HepG2 (cell line): ENCODE data around the gene PPP2R2C. TPM values are rescaled to one million over a fixed set of nuclear protein-coding genes. Genes with fewer than 3 reads are reported as not detected.

Source experiments
- CERS6 ChIP-seq: sonication (generic); formaldehyde crosslinking; IDR thresholded peaks from 2 replicates; pipeline ENCODE4 v1.5.0; 2020; ENCODE audit warnings: missing genetic modification reagents
- CHD2 ChIP-seq: IDR thresholded peaks from 2 replicates; pipeline ENCODE4 v1.6.1; 2011; ENCODE audit warnings: low read depth, low read length, improper control_type of control experiment
- DRAP1 ChIP-seq: IDR thresholded peaks from 2 replicates; pipeline ENCODE4 v1.6.1; 2016; ENCODE audit warnings: missing genetic modification reagents, missing compliant biosample characterization
- ETV5 ChIP-seq: IDR thresholded peaks from 2 replicates; pipeline ENCODE4 v1.6.1; 2018; ENCODE audit warnings: missing biosample characterization, missing genetic modification reagents, inconsistent platforms, borderline replicate concordance
- FIP1L1 ChIP-seq: fragments of 200-400 bp; formaldehyde crosslinking; IDR thresholded peaks from 2 replicates; pipeline ENCODE4 v1.6.1; 2018; ENCODE audit warnings: low read depth, mild to moderate bottlenecking, low read length, moderate library complexity, borderline replicate concordance; ENCODE audit not compliant: insufficient read depth
- KDM6A ChIP-seq: IDR thresholded peaks from 2 replicates; pipeline ENCODE4 v1.6.1; 2016; ENCODE audit warnings: low read depth
- NCOA2 ChIP-seq: sonication (generic); formaldehyde crosslinking; IDR thresholded peaks from 2 replicates; pipeline ENCODE4 v1.8.0; 2022; ENCODE audit warnings: inconsistent platforms
- PAWR ChIP-seq: sonication (generic); formaldehyde crosslinking; IDR thresholded peaks from 2 replicates; pipeline ENCODE4 v1.4.0; 2020; ENCODE audit warnings: missing genetic modification reagents, mild to moderate bottlenecking, borderline replicate concordance
- PHF21A ChIP-seq: sonication (generic); formaldehyde crosslinking; IDR thresholded peaks from 2 replicates; pipeline ENCODE4 v1.5.0; 2020; ENCODE audit warnings: mild to moderate bottlenecking, missing genetic modification reagents
- RAD51 ChIP-seq: fragments of 450-650 bp; IDR thresholded peaks from 2 replicates; pipeline ENCODE4 v1.6.1; 2016; ENCODE audit warnings: borderline replicate concordance
- RCOR2 ChIP-seq: IDR thresholded peaks from 2 replicates; pipeline ENCODE4 v1.6.1; 2016; ENCODE audit warnings: missing biosample characterization, missing genetic modification reagents
- SKIL ChIP-seq: sonication (generic); formaldehyde crosslinking; IDR thresholded peaks from 2 replicates; pipeline ENCODE4 v1.8.0; 2022; ENCODE audit warnings: missing genetic modification reagents, mild to moderate bottlenecking, moderate library complexity, borderline replicate concordance
- TCF7 ChIP-seq: sonication (generic); IDR thresholded peaks from 2 replicates; pipeline ENCODE4 v1.6.1; 2016; ENCODE audit warnings: antibody characterized with exemption, low read depth
- ZBTB40 ChIP-seq, 2 experiments: fragments of 450-650 bp in 1 of 2; sonication (generic) in 1 of 2; formaldehyde crosslinking in 1 of 2; IDR thresholded peaks; 2 replicates each; pipeline versions ENCODE4 v1.6.1 to v1.8.0; 2016 to 2022; ENCODE audit warnings: antibody characterized with exemption in 1 of 2, mild to moderate bottlenecking in 1 of 2, missing genetic modification reagents in 1 of 2
- ZNF30 ChIP-seq: sonication (generic); formaldehyde crosslinking; IDR thresholded peaks from 2 replicates; pipeline ENCODE4 v1.5.0; 2020; ENCODE audit warnings: mild to moderate bottlenecking, missing genetic modification reagents
- ZNF329 ChIP-seq: sonication (generic); formaldehyde crosslinking; IDR thresholded peaks from 2 replicates; pipeline ENCODE4 v1.9.0; 2021; ENCODE audit warnings: low read depth, mild to moderate bottlenecking, missing genetic modification reagents
- ZNF546 ChIP-seq: sonication (generic); formaldehyde crosslinking; conservative IDR thresholded peaks from 2 replicates; pipeline ENCODE4 v1.8.1; 2023; ENCODE audit warnings: mild to moderate bottlenecking, missing genetic modification reagents
- ZSCAN22 ChIP-seq: sonication (generic); formaldehyde crosslinking; IDR thresholded peaks from 2 replicates; pipeline ENCODE4 v1.4.0; 2020; ENCODE audit warnings: mild to moderate bottlenecking, missing genetic modification reagents
- ZSCAN30 ChIP-seq: sonication (generic); formaldehyde crosslinking; IDR thresholded peaks from 2 replicates; pipeline ENCODE4 v1.5.0; 2020; ENCODE audit warnings: mild to moderate bottlenecking, missing genetic modification reagents
- polyA plus RNA-seq, 8 experiments: library from polyadenylated mRNA; depleted of rRNA in 3 of 8; stranded (reverse) in 7 of 8; unstranded in 1 of 8; fragments of >200 nt; fragmentation: Illumina TruSeq in 4 of 8; extraction: Trizol in 4 of 8; gene quantifications; 2 replicates each; pipeline versions ENCODE4 v1.2.1 to v1.2.3, GENCODE V29; 2011 to 2016; ENCODE audit warnings: low read depth in 4 of 8, missing spikeins in 1 of 8, mixed read lengths in 1 of 8; ENCODE audit not compliant: insufficient read depth in 1 of 8
- total RNA-seq, 5 experiments: library from RNA; depleted of rRNA; stranded (reverse); fragments of >200 nt; fragmentation: Illumina TruSeq; extraction: Trizol; gene quantifications; 2 replicates each; pipeline ENCODE4 v1.2.3, GENCODE V29; 2016; ENCODE audit warnings: low read depth in 1 of 5

Gene PPP2R2C
- total and polyA plus RNA-seq, 2 of the 13 experiments (the other 11 are each of a cell fraction or from before 2014, with no cell fraction given): 0.60 to 8.6 TPM

GRCh38 chr4:6321361-6321760, 151.1 kb downstream of the PPP2R2C start (continued):
- TF ChIP-seq ZBTB40 (IDR thresholded peaks at IDR 0.05): no peak
- no peak for TF ChIP-seq ZBTB40 (CRISPR knock-in tag; IDR thresholded peaks at IDR 0.05)
- no peak for TF ChIP-seq RAD51
- no peak for TF ChIP-seq CHD2
- no peak; the same call in 1 of the 2 replicates for TF ChIP-seq ETV5 (CRISPR knock-in tag)
- no peak for TF ChIP-seq ZSCAN30 (CRISPR knock-in tag)
- no peak for TF ChIP-seq RCOR2 (CRISPR knock-in tag)
- 0 out of 2 replicates have a peak, but pooled peaks have one; percentile 26 for TF ChIP-seq TCF7
- TF ChIP-seq ZNF329 (CRISPR knock-in tag): no peak
- no peak for TF ChIP-seq ZNF30
- peak; percentile 47; the same call in 1 of the 2 replicates for TF ChIP-seq KDM6A (CRISPR knock-in tag)
- no peak for TF ChIP-seq DRAP1 (CRISPR knock-in tag)
- TF ChIP-seq ZSCAN22 (CRISPR knock-in tag): no peak
- no peak for TF ChIP-seq PAWR
- 0 out of 2 replicates have a peak, but pooled peaks have one; percentile 10 for TF ChIP-seq NCOA2
- no peak for TF ChIP-seq CERS6
- no peak for TF ChIP-seq SKIL (CRISPR knock-in tag)
- 0 out of 2 replicates have a peak, but pooled peaks have one; percentile 25 for TF ChIP-seq PHF21A (CRISPR knock-in tag)
- no peak for TF ChIP-seq FIP1L1
- no peak for TF ChIP-seq ZNF546 (CRISPR knock-in tag)
